ENCODE data around the gene GCGR. TPM values are rescaled to one million over a fixed set of nuclear protein-coding genes. Genes with fewer than 3 reads are reported as not detected.

GCGR gene
- total RNA-seq, 4 donors from 2014 or later: 0.38 TPM; not detected in 3

DNA sequence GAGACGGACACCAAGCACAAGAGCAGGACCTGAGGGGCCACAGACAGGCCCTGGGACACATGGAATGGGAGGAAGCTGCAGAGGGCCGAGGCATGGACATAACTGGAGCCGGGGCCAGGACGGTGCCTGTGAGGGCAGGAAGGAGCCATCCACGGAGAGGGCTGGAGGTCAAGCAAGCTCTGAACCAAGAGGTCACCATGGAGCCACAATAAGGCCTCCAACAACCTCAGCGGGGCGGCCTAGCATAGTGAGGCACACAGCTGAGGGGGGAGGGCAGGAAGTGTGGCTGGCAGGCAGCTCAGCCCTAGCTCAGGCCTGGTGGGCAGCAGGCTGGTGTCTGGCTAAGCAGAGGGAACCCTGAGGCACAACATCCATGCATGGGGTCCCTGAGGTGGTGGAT is 24.7 kb downstream of the GCGR start:
- TF ChIP-seq, protein P1, sequence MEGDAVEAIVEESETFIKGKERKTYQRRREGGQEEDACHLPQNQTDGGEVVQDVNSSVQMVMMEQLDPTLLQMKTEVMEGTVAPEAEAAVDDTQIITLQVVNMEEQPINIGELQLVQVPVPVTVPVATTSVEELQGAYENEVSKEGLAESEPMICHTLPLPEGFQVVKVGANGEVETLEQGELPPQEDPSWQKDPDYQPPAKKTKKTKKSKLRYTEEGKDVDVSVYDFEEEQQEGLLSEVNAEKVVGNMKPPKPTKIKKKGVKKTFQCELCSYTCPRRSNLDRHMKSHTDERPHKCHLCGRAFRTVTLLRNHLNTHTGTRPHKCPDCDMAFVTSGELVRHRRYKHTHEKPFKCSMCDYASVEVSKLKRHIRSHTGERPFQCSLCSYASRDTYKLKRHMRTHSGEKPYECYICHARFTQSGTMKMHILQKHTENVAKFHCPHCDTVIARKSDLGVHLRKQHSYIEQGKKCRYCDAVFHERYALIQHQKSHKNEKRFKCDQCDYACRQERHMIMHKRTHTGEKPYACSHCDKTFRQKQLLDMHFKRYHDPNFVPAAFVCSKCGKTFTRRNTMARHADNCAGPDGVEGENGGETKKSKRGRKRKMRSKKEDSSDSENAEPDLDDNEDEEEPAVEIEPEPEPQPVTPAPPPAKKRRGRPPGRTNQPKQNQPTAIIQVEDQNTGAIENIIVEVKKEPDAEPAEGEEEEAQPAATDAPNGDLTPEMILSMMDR (IDR thresholded peaks at IDR 0.05; ENCODE audit: low read depth): no peak

DNA sequence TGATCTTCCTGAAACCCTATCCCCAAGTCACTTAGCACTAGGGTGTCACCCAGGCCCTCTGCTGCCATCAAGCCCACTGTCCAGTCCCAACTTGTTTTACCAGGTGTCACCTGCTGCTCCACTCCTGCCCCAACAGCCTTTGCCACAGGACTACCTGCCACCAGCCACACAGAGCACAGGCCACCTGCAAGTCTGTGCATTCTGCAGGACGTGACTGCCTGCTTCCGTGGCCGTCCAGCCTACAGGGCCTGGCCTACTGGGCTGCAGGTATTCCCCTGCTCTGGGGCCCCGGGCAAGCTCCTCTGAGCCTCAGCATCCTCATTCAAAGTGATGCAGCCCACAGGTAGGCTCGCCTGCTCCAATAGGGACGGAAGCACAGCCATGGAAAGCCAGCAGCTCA is 25.9 kb downstream of the GCGR start:
- TF ChIP-seq, protein P1 (IDR thresholded peaks at IDR 0.05; ENCODE audit: low read depth): no peak

DNA sequence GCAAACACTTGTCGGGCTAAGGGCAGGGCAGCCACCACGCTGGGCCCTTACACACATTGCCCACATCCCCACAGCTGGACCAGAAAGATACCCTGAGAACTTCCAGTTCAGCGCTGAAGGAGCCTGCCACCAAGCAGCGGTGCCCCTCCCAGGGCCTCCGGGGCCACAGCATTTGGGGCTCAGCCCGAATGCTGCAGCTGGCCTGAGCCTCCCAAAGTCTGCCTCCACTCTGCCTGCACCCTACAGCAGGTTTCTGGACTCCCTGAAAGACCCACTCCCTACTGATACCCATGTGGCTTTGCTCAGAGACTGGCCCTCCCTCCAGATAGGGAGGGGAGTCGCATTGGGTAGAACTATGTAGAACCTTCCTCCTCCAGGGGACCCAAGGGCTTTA is 27.6 kb downstream of the GCGR start:
- TF ChIP-seq, protein P1 (IDR thresholded peaks at IDR 0.05; ENCODE audit: low read depth): no peak

DNA sequence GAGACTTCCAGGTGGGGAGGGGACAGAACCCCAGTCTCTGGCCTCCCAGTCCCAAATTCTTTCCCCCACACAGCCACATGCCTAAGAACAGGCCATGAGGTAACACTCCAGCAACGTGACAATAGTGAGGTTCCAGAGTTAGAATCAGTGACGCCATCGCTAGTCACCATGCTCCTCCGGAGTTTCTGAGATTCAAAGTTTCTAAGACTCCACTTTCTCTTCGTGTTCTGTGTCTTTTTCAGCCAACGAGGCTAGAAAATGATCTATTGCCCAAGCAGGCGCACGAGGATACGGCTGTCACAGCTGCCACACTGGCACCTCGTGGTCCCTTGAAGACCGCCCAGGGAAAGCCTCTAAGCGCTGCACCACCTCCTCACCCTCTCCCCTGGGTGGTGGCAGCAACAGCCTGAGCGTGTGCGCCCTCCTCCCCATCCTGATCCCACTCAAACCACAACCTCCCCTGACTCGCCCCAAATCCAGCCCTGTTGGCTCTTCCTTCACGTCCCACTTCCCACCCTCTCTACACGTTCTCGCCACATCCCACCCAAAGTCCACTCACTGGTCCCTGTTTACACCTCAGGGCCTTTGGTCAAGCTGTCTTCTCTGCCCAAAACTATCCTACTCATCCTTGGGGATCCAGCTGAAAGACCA is 28.1 kb downstream of the GCGR start:
- TF ChIP-seq, protein P1 (IDR thresholded peaks at IDR 0.05; ENCODE audit: low read depth): no peak

DNA sequence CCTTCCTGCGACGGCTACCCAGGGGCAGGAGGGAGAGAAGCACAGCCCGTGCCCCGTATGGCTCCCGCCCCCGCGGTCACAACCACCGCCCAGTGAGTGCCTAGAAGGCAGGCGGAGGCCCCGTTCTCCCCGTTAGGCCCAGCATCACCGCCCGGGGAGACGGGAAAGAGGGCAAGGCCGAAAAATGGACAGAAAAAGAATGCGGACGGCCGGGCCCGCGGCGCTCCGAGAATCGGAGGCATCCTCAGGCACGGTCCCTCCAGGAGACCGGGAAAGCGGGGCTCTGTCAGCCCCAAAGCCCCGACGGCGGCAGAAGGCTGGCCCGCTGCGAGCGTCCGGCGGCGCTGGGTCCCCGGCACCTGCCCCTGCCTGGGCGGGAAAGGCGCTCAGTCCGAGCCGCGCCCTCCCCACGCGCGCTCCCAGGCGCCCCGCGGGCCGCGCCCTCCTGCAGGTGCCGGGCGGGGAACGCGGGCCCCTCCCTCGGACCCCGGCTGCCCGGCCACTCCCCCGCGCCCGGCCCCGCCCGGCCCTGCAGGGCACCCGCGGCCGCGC is 28.7 kb downstream of the GCGR start:
- TF ChIP-seq, protein P1 (IDR thresholded peaks at IDR 0.05; ENCODE audit: low read depth): no peak

DNA sequence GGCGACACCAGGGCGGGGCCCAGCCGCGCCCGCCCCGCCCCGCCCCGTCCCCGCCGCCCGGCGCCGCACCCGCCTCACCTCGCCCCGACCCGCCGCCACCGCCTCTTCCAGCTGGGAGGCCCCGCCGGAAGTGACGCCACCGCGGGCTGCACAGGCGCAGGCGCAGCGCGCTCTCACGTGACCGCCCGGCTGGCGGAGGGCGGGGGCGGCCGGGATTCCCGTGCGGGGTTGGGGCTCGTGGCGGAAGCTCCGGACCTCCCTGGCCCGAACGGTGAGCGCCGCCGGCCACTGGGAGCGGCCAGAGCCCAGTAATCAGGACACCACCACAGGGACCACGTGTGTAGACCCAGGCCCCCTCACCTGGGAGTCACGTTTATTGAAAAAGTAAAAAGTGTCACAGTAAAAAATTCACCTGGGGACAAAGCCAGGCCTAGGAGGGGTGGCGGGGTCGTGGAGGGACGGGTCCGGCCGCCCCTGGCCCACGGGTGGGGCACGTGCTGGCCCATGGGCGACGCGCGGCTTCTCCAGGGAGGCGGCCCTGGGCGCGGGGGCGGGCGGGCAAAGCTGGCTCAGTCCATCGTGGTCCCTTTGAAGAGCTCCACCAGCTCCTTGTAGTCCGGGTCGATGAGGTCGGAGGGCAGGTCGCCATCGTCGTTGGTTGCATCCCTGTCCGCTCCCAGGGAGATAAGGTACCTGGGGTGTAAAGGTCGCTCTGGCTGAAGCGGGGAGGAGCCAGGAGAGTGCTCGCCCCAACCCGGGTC is 29.4 kb downstream of the GCGR start, which contains the start of gene MCRIP1:
Gene MCRIP1 (minus strand): TSS at position 132 of the 761 bp plus-strand sequence. CDS start 8,785 bp downstream, outside the sequence.
- TF ChIP-seq, protein P1 (IDR thresholded peaks at IDR 0.05; ENCODE audit: low read depth): no peak
